Keratinocyte (primary cell): Measurements from ENCODE around the gene INPP5A. TPM values are rescaled to one million over a fixed set of nuclear protein-coding genes. Genes with fewer than 3 reads are reported as not detected.

Source experiments
- DNase-seq: peaks from one replicate; pipeline ENCODE4 v3.0.0-alpha.2; 2011; ENCODE audit warnings: low read depth, missing footprints, low spot score
- FAIRE-seq: peaks from 2 replicates; lab custom pipeline; 2011; peaks lifted over from hg19 to GRCh38; lab: Jason Lieb, UNC
- H2AFZ ChIP-seq: 2 replicates; pipeline ENCODE4 v1.6.0; 2012; ENCODE audit warnings: low read length, control low read depth, inconsistent platforms; ENCODE audit not compliant: control insufficient read depth
- H3K27ac ChIP-seq: 2 replicates; pipeline ENCODE4 v1.5.1; 2011; ENCODE audit warnings: low read length; ENCODE audit not compliant: control insufficient read depth, insufficient read depth
- H3K27me3 ChIP-seq: 3 replicates; pipeline ENCODE4 v1.6.0; 2011; ENCODE audit warnings: low read length; ENCODE audit not compliant: control insufficient read depth, insufficient read depth; ENCODE audit errors: extremely low read depth
- H3K36me3 ChIP-seq, 2 experiments: 2 replicates in 1 of 2; 3 replicates in 1 of 2; pipeline ENCODE4 v1.5.1; 2011; ENCODE audit warnings: low read length in 2 of 2, mild to moderate bottlenecking in 1 of 2; ENCODE audit not compliant: control insufficient read depth in 2 of 2, insufficient read depth in 2 of 2; ENCODE audit errors: extremely low read depth in 1 of 2
- H3K4me1 ChIP-seq: 3 replicates; pipeline ENCODE4 v1.5.1; 2011; ENCODE audit warnings: low read length; ENCODE audit not compliant: control insufficient read depth, insufficient read depth; ENCODE audit errors: extremely low read depth
- H3K4me2 ChIP-seq: 3 replicates; pipeline ENCODE4 v1.6.0; 2011; ENCODE audit warnings: low read depth, low read length; ENCODE audit not compliant: control insufficient read depth, insufficient read depth; ENCODE audit errors: extremely low read depth
- H3K4me3 ChIP-seq, 3 experiments: fragments of 200-600 bp in 1 of 3; sonication (generic) in 1 of 3; 2 replicates in 2 of 3; 3 replicates in 1 of 3; pipeline ENCODE4 v1.5.1; 2011 to 2016; ENCODE audit warnings: low read length in 3 of 3, mild to moderate bottlenecking in 3 of 3, control low read depth in 2 of 3, inconsistent platforms in 1 of 3, low read depth in 1 of 3, mixed read lengths in 1 of 3, mixed run types in 1 of 3, moderate library complexity in 1 of 3; ENCODE audit not compliant: control insufficient read depth in 2 of 3, insufficient read depth in 2 of 3; ENCODE audit errors: extremely low read depth in 1 of 3
- H3K79me2 ChIP-seq: 2 replicates; pipeline ENCODE4 v1.6.0; 2012; ENCODE audit warnings: low read length; ENCODE audit not compliant: control insufficient read depth, insufficient read depth
- H3K9ac ChIP-seq: 3 replicates; pipeline ENCODE4 v1.6.0; 2011; ENCODE audit warnings: low read length; ENCODE audit not compliant: control insufficient read depth, insufficient read depth; ENCODE audit errors: extremely low read depth
- H3K9me1 ChIP-seq: 3 replicates; pipeline ENCODE4 v1.6.0; 2011; ENCODE audit warnings: low read length; ENCODE audit not compliant: control insufficient read depth, insufficient read depth; ENCODE audit errors: extremely low read depth
- H3K9me3 ChIP-seq: 2 replicates; pipeline ENCODE4 v1.5.1; 2012; ENCODE audit warnings: low read depth, low read length; ENCODE audit not compliant: control insufficient read depth
- H4K20me1 ChIP-seq: 3 replicates; pipeline ENCODE4 v1.6.0; 2011; ENCODE audit warnings: low read length; ENCODE audit not compliant: control insufficient read depth, insufficient read depth; ENCODE audit errors: extremely low read depth
- CTCF ChIP-seq, 3 experiments: IDR thresholded peaks in 1 of 3; conservative IDR thresholded peaks in 1 of 3; optimal IDR thresholded peaks in 1 of 3; 2 replicates in 2 of 3; 3 replicates in 1 of 3; pipeline versions ENCODE3 to v1.5.1; 2011; ENCODE audit warnings: low read length in 3 of 3, mild to moderate bottlenecking in 3 of 3, moderate library complexity in 2 of 3, control low read depth in 1 of 3, inconsistent platforms in 1 of 3; ENCODE audit not compliant: insufficient read depth in 2 of 3; ENCODE audit errors: extremely low read depth in 1 of 3
- EZH2 ChIP-seq: IDR thresholded peaks from one replicate; pipeline ENCODE4 v1.6.1; 2012; ENCODE audit warnings: inconsistent platforms, mild to moderate bottlenecking, low read length, moderate library complexity
- dilution Hi-C: fragments of 300-500 bp; cut with MboI; formaldehyde crosslinking; loops from one replicate; pipeline ENCODE4 v1.7.0; 2020; ENCODE audit warnings: low sequenced_read_pairs; ENCODE audit not compliant: extremely low pct_ligation_motif_present
- polyA plus RNA-seq, 5 experiments: library from polyadenylated mRNA; depleted of rRNA in 3 of 5; stranded (reverse) in 3 of 5; stranded (forward) in 1 of 5; unstranded in 1 of 5; fragments of >200 nt; gene quantifications; 1 replicate in 1 of 5; 2 replicates in 3 of 5; 3 replicates in 1 of 5; pipeline versions ENCODE4 v1.2.1 to v1.2.3, GENCODE V29; 2011 to 2012; ENCODE audit warnings: missing spikeins in 2 of 5, low read depth in 1 of 5, low replicate concordance in 1 of 5

The INPP5A gene
- polyA plus RNA-seq, 1 donor (not counting 4 experiments of a cell fraction or from before 2014, with no cell fraction given): 11.2 TPM

GRCh38 chr10:132563485-132564248, 26.1 kb downstream of the INPP5A start:
- Histone ChIP-seq H4K20me1 (peaks cover 12% of the 10 kb centered on the region), H3K4me3 (no peak overlapping the region), H3K27ac (no peak overlapping the region), H3K9me1 (no peaks in the 10 kb centered on the region), H3K36me3 (no peaks in the 10 kb centered on the region), H3K9me3 (no peaks in the 10 kb centered on the region), H3K4me2 (no peak overlapping the region), H3K79me2 (peaks cover 10% of the 10 kb centered on the region), H3K9ac (no peak overlapping the region), H3K4me1 (no peaks in the 10 kb centered on the region), H2AFZ (no peak overlapping the region), H3K27me3 (no peaks in the 10 kb centered on the region)
- DNase-seq: no peak
- no peak for FAIRE-seq
- dilution Hi-C loops: no loop called here
- TF ChIP-seq CTCF (optimal IDR thresholded peaks at IDR 0.05 in 1 of 3, IDR thresholded peaks at IDR 0.05 in 1 of 3, conservative IDR thresholded peaks at IDR 0.05 in 1 of 3; ENCODE audit: extremely low read depth in 1 of 3, insufficient read depth in 2 of 3, low read length in 3 of 3) (no peak), EZH2 (no peak)

GRCh38 chr10:132564249-132564605, 26.6 kb downstream of the INPP5A start:
- peaks cover 6% of the 10 kb centered on the region for H3K79me2 ChIP-seq
- FAIRE-seq (no peak), DNase-seq (no peak)
- H3K4me2 ChIP-seq: no peak overlapping the region
- H3K36me3 ChIP-seq: no peaks in the 10 kb centered on the region
- no peak overlapping the region for H2AFZ ChIP-seq
- H3K4me1 ChIP-seq: no peaks in the 10 kb centered on the region
- peaks cover 12% of the 10 kb centered on the region for H4K20me1 ChIP-seq
- dilution Hi-C loops: no loop called here
- H3K9me1 ChIP-seq: no peaks in the 10 kb centered on the region
- no peak for TF ChIP-seq EZH2
- TF ChIP-seq CTCF (optimal IDR thresholded peaks at IDR 0.05 in 1 of 3, IDR thresholded peaks at IDR 0.05 in 1 of 3, conservative IDR thresholded peaks at IDR 0.05 in 1 of 3; ENCODE audit: extremely low read depth in 1 of 3, insufficient read depth in 2 of 3, low read length in 3 of 3): no peak
- H3K9me3 ChIP-seq: no peaks in the 10 kb centered on the region
- H3K4me3 ChIP-seq: no peak overlapping the region
- H3K27me3 ChIP-seq: no peaks in the 10 kb centered on the region
- no peak overlapping the region for H3K27ac ChIP-seq
- no peak overlapping the region for H3K9ac ChIP-seq
